ENCODE results near the gene TTC12.

Gene TTC12

GRCh38 chr11:113314389-113315301 lies at the start of gene TTC12:
Gene TTC12, plus strand, starts transcription at chr11:113314583. Its CDS starts 1,675 bp downstream, at chr11:113316258.
- no peak for TF ChIP-seq CTCF (IDR thresholded peaks at IDR 0.05; ENCODE audit: low read length, missing control alignments)
- DNase-seq (ENCODE audit: low read depth): peak; percentile 85
- peak within 1 kb of the TSS; percentile 83 for H3K4me3 ChIP-seq (replicated peaks; ENCODE audit: low read depth, low read length)

GRCh38 chr11:113265362-113265761 lies 49.0 kb upstream of the TTC12 start:
- DNase-seq (ENCODE audit: low read depth): no peak
- TF ChIP-seq CTCF (IDR thresholded peaks at IDR 0.05; ENCODE audit: low read length, missing control alignments): no peak
- no peak overlapping the region for H3K4me3 ChIP-seq (replicated peaks; ENCODE audit: low read depth, low read length)

GRCh38 chr11:113267493-113267892 lies 46.9 kb upstream of the TTC12 start:
- H3K4me3 ChIP-seq (replicated peaks; ENCODE audit: low read depth, low read length): no peak overlapping the region
- no peak for DNase-seq (ENCODE audit: low read depth)
- no peak for TF ChIP-seq CTCF (IDR thresholded peaks at IDR 0.05; ENCODE audit: low read length, missing control alignments)

DNA sequence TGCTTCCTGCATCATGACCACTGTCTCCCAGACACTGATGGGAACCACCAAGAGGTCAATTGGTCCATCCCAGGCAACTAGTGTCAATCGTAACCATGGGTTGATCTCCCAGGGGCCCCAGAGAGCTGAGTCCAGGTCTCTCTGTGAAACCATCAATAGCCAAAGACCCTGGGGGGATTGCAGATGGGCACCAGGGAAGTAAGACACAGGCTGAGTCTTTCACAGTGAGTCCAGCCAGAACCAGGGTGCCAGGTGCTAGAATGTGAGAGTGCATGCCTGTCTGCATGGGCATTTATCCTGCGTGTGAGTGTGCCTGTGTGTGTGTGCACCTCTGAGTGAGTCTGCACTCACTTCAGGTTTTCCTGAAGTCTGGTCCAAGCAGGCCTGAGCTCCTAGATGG lies 45.3 kb upstream of the TTC12 start:
- no peak for TF ChIP-seq CTCF (IDR thresholded peaks at IDR 0.05; ENCODE audit: low read length, missing control alignments)
- no peak for DNase-seq (ENCODE audit: low read depth)
- no peak overlapping the region for H3K4me3 ChIP-seq (replicated peaks; ENCODE audit: low read depth, low read length)

DNA sequence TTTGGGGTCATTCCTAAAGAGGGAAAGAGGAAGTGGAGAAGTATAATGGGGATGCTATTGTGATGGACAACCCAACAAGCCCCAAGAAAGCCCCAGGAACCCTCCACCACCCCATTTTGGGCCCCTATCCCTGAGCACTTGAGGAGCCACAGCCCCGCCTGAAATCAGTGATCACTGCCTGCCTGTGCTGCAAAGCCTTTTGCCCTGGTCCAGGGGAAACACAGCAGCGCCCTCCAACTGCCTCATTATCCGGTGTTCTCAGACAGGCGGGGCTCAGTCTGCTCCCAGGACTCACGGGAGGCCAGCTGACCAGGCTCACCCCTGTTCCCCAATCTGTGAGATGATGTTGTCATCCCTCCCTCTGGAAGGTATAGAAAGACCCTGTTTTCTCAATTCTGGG lies 44.7 kb upstream of the TTC12 start:
- no peak for TF ChIP-seq CTCF (IDR thresholded peaks at IDR 0.05; ENCODE audit: low read length, missing control alignments)
- H3K4me3 ChIP-seq (replicated peaks; ENCODE audit: low read depth, low read length): no peak overlapping the region
- DNase-seq (ENCODE audit: low read depth): no peak

DNA sequence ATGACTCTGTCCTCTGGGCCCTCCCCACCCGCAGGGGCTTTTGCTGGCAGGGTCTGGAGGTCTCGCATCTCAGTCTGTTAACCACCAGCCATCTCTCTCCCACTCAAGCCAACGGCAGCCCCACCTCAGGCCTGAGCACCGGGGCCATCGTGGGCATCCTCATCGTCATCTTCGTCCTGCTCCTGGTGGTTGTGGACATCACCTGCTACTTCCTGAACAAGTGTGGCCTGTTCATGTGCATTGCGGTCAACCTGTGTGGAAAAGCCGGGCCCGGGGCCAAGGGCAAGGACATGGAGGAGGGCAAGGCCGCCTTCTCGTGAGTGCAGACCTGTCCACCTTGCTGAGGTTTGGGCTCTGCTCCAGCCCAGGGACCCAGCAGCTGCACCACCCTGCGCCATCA lies 44.3 kb upstream of the TTC12 start:
- no peak for DNase-seq (ENCODE audit: low read depth)
- no peak overlapping the region for H3K4me3 ChIP-seq (replicated peaks; ENCODE audit: low read depth, low read length)
- TF ChIP-seq CTCF (IDR thresholded peaks at IDR 0.05; ENCODE audit: low read length, missing control alignments): no peak

Data from fibroblast of pulmonary artery (primary cell).